Right lobe of liver (tissue), 4 donors: ENCODE data around the gene SLC35E2B.

ENCODE experiments used
- POLR2A ChIP-seq: fragments of 450-650 bp; IDR thresholded peaks from one replicate; pipeline ENCODE4 v1.6.1; 2017; ENCODE audit warnings: antibody characterized with exemption, mild to moderate bottlenecking
- TF ChIP-seq, protein P1 (sequence below), 4 donors: fragments of 200-600 bp in 3 of 4; fragments of 450-650 bp in 1 of 4; IDR thresholded peaks; one replicate each; pipeline versions ENCODE4 v1.5.1 to v1.8.0; 2016 to 2022; ENCODE audit warnings: antibody characterized with exemption in 4 of 4, mild to moderate bottlenecking in 2 of 4
- donor health status: DM: no; HTN: no; CAD: no.
- donor health status: DM: no; HTN: no; CAD: no.
- donor health status: DM: no; HTN: yes; CAD: no.

DNA sequence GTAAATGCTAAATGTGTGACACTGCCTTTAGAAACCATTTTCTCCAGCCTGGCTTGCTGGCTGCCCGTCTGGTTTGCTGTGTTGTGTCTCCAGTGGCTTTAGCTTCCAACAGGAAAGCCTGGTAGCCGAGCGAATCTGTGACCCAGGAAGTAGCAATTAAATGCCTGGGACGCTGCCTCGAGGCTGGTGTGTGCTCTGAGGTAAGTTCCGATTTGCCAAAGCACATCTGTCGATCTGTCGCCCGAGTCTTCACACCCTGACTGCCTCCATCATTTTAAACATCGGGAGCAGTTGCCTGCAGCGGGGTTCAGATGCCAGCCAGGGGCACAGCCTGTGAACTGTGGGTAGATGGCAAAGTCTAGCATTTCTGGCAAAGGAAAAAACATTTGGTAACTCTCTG, 75.1 kb downstream of the SLC35E2B start:
- TF ChIP-seq, protein P1, sequence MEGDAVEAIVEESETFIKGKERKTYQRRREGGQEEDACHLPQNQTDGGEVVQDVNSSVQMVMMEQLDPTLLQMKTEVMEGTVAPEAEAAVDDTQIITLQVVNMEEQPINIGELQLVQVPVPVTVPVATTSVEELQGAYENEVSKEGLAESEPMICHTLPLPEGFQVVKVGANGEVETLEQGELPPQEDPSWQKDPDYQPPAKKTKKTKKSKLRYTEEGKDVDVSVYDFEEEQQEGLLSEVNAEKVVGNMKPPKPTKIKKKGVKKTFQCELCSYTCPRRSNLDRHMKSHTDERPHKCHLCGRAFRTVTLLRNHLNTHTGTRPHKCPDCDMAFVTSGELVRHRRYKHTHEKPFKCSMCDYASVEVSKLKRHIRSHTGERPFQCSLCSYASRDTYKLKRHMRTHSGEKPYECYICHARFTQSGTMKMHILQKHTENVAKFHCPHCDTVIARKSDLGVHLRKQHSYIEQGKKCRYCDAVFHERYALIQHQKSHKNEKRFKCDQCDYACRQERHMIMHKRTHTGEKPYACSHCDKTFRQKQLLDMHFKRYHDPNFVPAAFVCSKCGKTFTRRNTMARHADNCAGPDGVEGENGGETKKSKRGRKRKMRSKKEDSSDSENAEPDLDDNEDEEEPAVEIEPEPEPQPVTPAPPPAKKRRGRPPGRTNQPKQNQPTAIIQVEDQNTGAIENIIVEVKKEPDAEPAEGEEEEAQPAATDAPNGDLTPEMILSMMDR (IDR thresholded peaks at IDR 0.05) = no peak
- no peak for TF ChIP-seq POLR2A
